ELR (cell line): ENCODE measurements around the gene TNFAIP8L1.

ENCODE experiments used
- DNase-seq: peaks from one replicate; pipeline ENCODE4 v3.0.0-alpha.2; 2015; ENCODE audit warnings: low read depth

TNFAIP8L1 gene

DNA sequence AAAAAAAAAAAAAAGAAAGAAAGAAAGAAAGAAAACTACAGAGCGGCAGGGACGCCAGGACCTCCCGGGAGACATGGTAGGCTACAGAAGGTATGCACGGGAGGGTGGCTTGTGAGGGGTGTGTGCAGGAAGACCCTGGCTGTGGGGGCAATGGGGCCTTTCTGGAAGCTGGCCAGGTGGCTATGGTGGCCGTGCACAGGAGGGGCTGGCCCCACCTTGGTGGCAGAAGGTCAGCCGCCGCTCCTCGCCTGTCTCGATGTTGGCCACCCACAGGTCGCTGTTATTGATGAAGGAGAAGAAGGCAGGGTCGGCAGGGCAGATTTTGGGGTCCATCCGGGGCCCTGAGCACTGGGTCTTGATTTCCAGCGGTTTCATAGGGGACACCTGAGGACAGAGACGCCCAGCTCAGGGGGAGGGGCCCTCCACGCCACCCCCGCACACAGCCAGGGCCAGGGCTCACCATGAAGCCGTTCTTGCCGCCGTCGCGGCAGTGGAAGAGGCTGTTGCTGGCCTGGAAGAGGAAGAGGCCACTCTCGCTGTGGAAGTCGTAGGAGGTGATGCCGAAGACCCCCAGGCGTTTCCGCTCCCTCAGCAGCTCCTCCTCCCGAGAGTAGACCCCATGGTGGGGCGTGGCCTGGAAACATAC is 64.5 kb downstream of the TNFAIP8L1 start:
- DNase-seq: no peak

DNA sequence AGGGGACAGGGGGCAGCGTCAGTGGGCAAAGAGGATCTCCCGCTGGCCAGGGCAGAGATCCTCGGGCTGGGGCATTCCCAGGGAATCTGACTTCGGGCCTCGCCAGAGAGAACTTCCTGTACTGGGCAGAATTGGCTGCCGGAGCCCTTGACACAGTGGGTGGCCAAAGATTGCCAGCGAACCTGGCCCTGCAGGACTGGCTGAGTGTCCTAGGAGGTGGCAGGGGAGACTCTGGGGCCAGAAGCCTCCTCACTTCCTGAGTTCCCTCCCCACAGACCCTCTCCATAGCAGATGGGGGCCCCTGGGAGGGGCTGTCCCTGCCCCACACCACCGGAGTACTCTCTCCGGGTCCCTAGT is 65.0 kb downstream of the TNFAIP8L1 start:
- DNase-seq: no peak
